ENCODE results near the gene CNIH2.

Gene CNIH2

DNA sequence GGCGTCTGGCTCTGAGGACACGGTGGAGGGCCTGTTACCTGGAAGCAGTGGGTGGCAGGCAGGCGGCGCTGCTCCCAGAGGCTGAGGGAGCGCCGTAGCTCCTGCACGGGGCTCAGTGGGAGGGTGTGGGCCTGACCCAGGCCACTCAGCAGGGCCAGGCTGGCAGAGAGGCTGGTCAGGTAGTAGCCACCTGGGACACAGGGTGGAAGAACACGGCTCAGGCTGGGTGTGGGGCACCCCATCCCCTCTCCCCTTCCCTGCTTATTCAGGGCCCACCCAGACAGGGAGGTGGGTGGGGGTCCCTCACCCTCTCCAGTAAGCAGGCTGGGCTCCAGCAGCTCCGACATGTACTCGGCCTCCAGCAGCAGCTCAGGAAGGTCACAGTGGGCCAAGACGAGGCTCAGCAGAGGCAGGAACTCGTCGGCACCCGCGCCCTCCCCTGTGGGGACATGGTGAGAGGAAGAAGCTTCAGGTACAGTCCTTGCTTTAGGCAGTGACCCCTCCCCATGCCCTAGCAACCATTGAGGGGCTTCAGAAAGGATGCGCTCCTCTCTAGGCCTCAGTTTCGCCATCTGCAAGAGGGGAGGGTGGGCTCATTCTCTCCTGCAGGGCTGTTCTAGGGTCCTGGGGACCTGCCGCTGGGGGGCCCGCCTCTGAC lies 55.4 kb downstream of the CNIH2 start:
- no peak for DNase-seq
